WTC11 (cell line): ENCODE data around the gene UBE2L3. TPM values are rescaled to one million over a fixed set of nuclear protein-coding genes. Genes with fewer than 3 reads are reported as not detected.

Source experiments
- ATAC-seq: fragments of 200-7000 bp; cut with Tn5 transposase; 2 replicates; pipeline ENCODE4 v1.10.0; 2021; ENCODE audit warnings: mild to moderate bottlenecking, moderate library complexity
- CTCF ChIA-PET: fragments of 300-600 bp; sonication (Branson Sonifier 250); formaldehyde crosslinking; loops from one replicate; lab custom pipeline; 2021; ENCODE audit warnings: antibody characterized with exemption; lab: Charles Lee
- POLR2A ChIA-PET: fragments of 350-600 bp; sonication (Branson Sonifier 250); formaldehyde crosslinking; loops from one replicate; lab custom pipeline; 2021; ENCODE audit warnings: antibody characterized with exemption; lab: Charles Lee
- DNase-seq: peaks from one replicate; pipeline ENCODE4 v3.0.0; 2021; ENCODE audit warnings: low spot score
- H3K27ac Mint-ChIP-seq: 2 replicates; pipeline ENCODE4 v1.8.0; 2021; ENCODE audit warnings: mixed read lengths
- H3K27me3 Mint-ChIP-seq: 2 replicates; pipeline ENCODE4 v1.8.0; 2021; ENCODE audit warnings: low read depth, mild to moderate bottlenecking, moderate library complexity, mixed read lengths
- H3K36me3 Mint-ChIP-seq: 2 replicates; pipeline ENCODE4 v1.8.0; 2021; ENCODE audit warnings: mixed read lengths
- H3K4me1 Mint-ChIP-seq: 2 replicates; pipeline ENCODE4 v1.8.0; 2022; ENCODE audit warnings: mixed read lengths
- H3K4me3 Mint-ChIP-seq: 2 replicates; pipeline ENCODE4 v1.8.0; 2021; ENCODE audit warnings: mild to moderate bottlenecking, moderate library complexity, mixed read lengths
- H3K9me3 Mint-ChIP-seq: 2 replicates; pipeline ENCODE4 v1.8.0; 2021; ENCODE audit warnings: mixed read lengths
- AFF4 ChIP-seq: sonication (generic); formaldehyde crosslinking; IDR thresholded peaks from 2 replicates; pipeline ENCODE4 v1.8.1; 2023; ENCODE audit warnings: mild to moderate bottlenecking, missing genetic modification reagents, borderline replicate concordance
- CBFB ChIP-seq: sonication (generic); formaldehyde crosslinking; IDR thresholded peaks from 2 replicates; pipeline ENCODE4 v1.8.1; 2022; ENCODE audit warnings: mild to moderate bottlenecking, low read depth, missing genetic modification reagents
- CDX4 ChIP-seq: fragments of 250-450 bp; sonication (Bioruptor Pico); IDR thresholded peaks from 2 replicates; pipeline ENCODE4 v1.9.0; 2021; ENCODE audit warnings: moderate library complexity, mild to moderate bottlenecking, inconsistent platforms, borderline replicate concordance
- EMX1 ChIP-seq: fragments of 250-450 bp; sonication (Bioruptor Pico); IDR thresholded peaks from 2 replicates; pipeline ENCODE4 v1.8.0; 2021; ENCODE audit warnings: mild to moderate bottlenecking
- IRF2 ChIP-seq: sonication (generic); formaldehyde crosslinking; IDR thresholded peaks from 2 replicates; pipeline ENCODE4 v1.8.0; 2022; ENCODE audit warnings: low read depth, missing genetic modification reagents, borderline replicate concordance
- JUN ChIP-seq: sonication (generic); formaldehyde crosslinking; IDR thresholded peaks from 2 replicates; pipeline ENCODE4 v1.8.0; 2023; ENCODE audit warnings: mild to moderate bottlenecking, missing genetic modification reagents
- PREB ChIP-seq: sonication (generic); formaldehyde crosslinking; IDR thresholded peaks from 2 replicates; pipeline ENCODE4 v1.8.1; 2022; ENCODE audit warnings: mild to moderate bottlenecking, missing genetic modification reagents, moderate library complexity, borderline replicate concordance
- RORB ChIP-seq: fragments of 250-450 bp; sonication (Bioruptor Pico); IDR thresholded peaks from 2 replicates; pipeline ENCODE4 v1.9.0; 2021; ENCODE audit warnings: mild to moderate bottlenecking
- SMAD3 ChIP-seq: sonication (generic); formaldehyde crosslinking; IDR thresholded peaks from 2 replicates; pipeline ENCODE4 v1.8.0; 2022; ENCODE audit warnings: missing genetic modification reagents, mild to moderate bottlenecking, borderline replicate concordance
- SP1 ChIP-seq: sonication (generic); formaldehyde crosslinking; conservative IDR thresholded peaks from 2 replicates; pipeline ENCODE4 v1.8.1; 2022; ENCODE audit warnings: missing genetic modification reagents
- TP53 ChIP-seq: sonication (generic); formaldehyde crosslinking; IDR thresholded peaks from 2 replicates; pipeline ENCODE4 v1.8.1; 2023; ENCODE audit warnings: mild to moderate bottlenecking, missing genetic modification reagents
- USF2 ChIP-seq: sonication (generic); formaldehyde crosslinking; IDR thresholded peaks from 2 replicates; pipeline ENCODE4 v1.8.1; 2023; ENCODE audit warnings: mild to moderate bottlenecking, missing genetic modification reagents, moderate library complexity
- ZNF121 ChIP-seq: sonication (generic); formaldehyde crosslinking; IDR thresholded peaks from 2 replicates; pipeline ENCODE4 v1.8.0; 2023; ENCODE audit warnings: missing genetic modification reagents
- ZNF232 ChIP-seq: sonication (generic); formaldehyde crosslinking; IDR thresholded peaks from 2 replicates; pipeline ENCODE4 v1.8.0; 2022; ENCODE audit warnings: mild to moderate bottlenecking, missing genetic modification reagents
- ZNF317 ChIP-seq: sonication (generic); formaldehyde crosslinking; IDR thresholded peaks from 2 replicates; pipeline ENCODE4 v1.8.1; 2023; ENCODE audit warnings: low read depth, mild to moderate bottlenecking, moderate library complexity, missing genetic modification reagents, borderline replicate concordance
- ZNF396 ChIP-seq: fragments of 250-450 bp; sonication (Bioruptor Pico); IDR thresholded peaks from 2 replicates; pipeline ENCODE4 v1.8.0; 2021; ENCODE audit warnings: mild to moderate bottlenecking, moderate library complexity, borderline replicate concordance
- ZNF425 ChIP-seq: fragments of 250-450 bp; sonication (Bioruptor Pico); conservative IDR thresholded peaks from 2 replicates; pipeline ENCODE4 v1.9.0; 2021; ENCODE audit warnings: mild to moderate bottlenecking
- ZNF532 ChIP-seq: fragments of 250-450 bp; sonication (Bioruptor Pico); IDR thresholded peaks from 2 replicates; pipeline ENCODE4 v1.9.0; 2021; ENCODE audit warnings: mild to moderate bottlenecking, borderline replicate concordance
- total RNA-seq: library from RNA; stranded (reverse); gene quantifications from 3 replicates; pipeline ENCODE4 v1.2.3, GENCODE V29; 2021

The UBE2L3 gene
- total RNA-seq, 1 experiment from 2014 or later = 79.1 TPM

GRCh38 chr22:21632237-21632895 lies 64.9 kb downstream of the UBE2L3 start, which contains the start of gene CCDC116:
Gene CCDC116 (plus strand): TSS chr22:21632760. CDS start chr22:21633182, 422 bp downstream.
- H3K27me3 Mint-ChIP-seq = peaks cover 15% of the 10 kb centered on the region
- DNase-seq (peak; percentile 76), ATAC-seq (peak; percentile 24)
- H3K9me3 Mint-ChIP-seq = no peaks in the 10 kb centered on the region; the same call in 1 of the 2 replicates
- H3K4me3 Mint-ChIP-seq = no peak within 1 kb of the TSS
- no peak for TF ChIP-seq ZNF532
- peak; percentile 93 for TF ChIP-seq ZNF121 (CRISPR knock-in tag)
- peaks cover 10% of the 10 kb centered on the region for H3K36me3 Mint-ChIP-seq
- H3K27ac Mint-ChIP-seq = no peak within 1 kb of the TSS
- POLR2A ChIA-PET = no interaction called here
- peaks cover 6% of the 10 kb centered on the region for H3K4me1 Mint-ChIP-seq
- CTCF ChIA-PET = interaction anchor here (0.6 to 13.4 kb wide), 5 partner anchors 8 to 14 kb away, joined by 3 to 273 read pairs (median 3); partner anchors contain the start of gene SDF2L1

GRCh38 chr22:21632931-21633330 lies 65.4 kb downstream of the UBE2L3 start:
- H3K27me3 Mint-ChIP-seq = peaks cover 15% of the 10 kb centered on the region
- ChIA-PET CTCF (interaction anchor here (1.0 to 13.4 kb wide), 3 partner anchors 9 to 14 kb away, joined by 3 to 273 read pairs (median 4); partner anchors contain the start of gene SDF2L1), POLR2A (no interaction called here)
- DNase-seq (no peak), ATAC-seq (no peak)
- H3K4me1 Mint-ChIP-seq = peaks cover 5% of the 10 kb centered on the region
- H3K27ac Mint-ChIP-seq = no peak overlapping the region
- H3K9me3 Mint-ChIP-seq = no peaks in the 10 kb centered on the region; the same call in 1 of the 2 replicates
- no peak for TF ChIP-seq SMAD3 (CRISPR knock-in tag)
- TF ChIP-seq IRF2 (CRISPR knock-in tag) = no peak
- TF ChIP-seq CDX4 = no peak
- no peak for TF ChIP-seq ZNF232 (CRISPR knock-in tag)
- TF ChIP-seq SP1 = no peak
- TF ChIP-seq USF2 = no peak
- TF ChIP-seq, all 79 proteins: peak for 0
- Mint-ChIP-seq H3K4me3 (no peak overlapping the region), H3K36me3 (peaks cover 5% of the 10 kb centered on the region)

- POLR2A ChIA-PET = no interaction called here
- CTCF ChIA-PET = interaction anchor here (1.5 to 13.4 kb wide), 2 partner anchors 8 to 9 kb away, joined by 3 to 273 read pairs; partner anchors contain the start of gene SDF2L1
- peaks cover 15% of the 10 kb centered on the region for H3K27me3 Mint-ChIP-seq
- ATAC-seq (no peak), DNase-seq (no peak)
- H3K9me3 Mint-ChIP-seq = no peaks in the 10 kb centered on the region; the same call in 1 of the 2 replicates
- no peaks in the 10 kb centered on the region for H3K36me3 Mint-ChIP-seq
- H3K4me1 Mint-ChIP-seq = no peaks in the 10 kb centered on the region
- no peak overlapping the region for H3K27ac Mint-ChIP-seq
- no peak overlapping the region for H3K4me3 Mint-ChIP-seq
- TF ChIP-seq ZNF317 (CRISPR knock-in tag) (no peak), EMX1 (CRISPR knock-in tag) (no peak), ZNF396 (no peak), CBFB (CRISPR knock-in tag) (no peak), JUN (CRISPR knock-in tag) (no peak), PREB (CRISPR knock-in tag) (no peak), ZNF425 (CRISPR knock-in tag) (no peak), RORB (no peak), AFF4 (no peak), TP53 (CRISPR knock-in tag) (no peak)
Observed at GRCh38 chr22:21633481-21633880, 66.0 kb downstream of the UBE2L3 start.
